Uterus (tissue), 4 donors: ENCODE data around the gene INO80E. TPM values are rescaled to one million over a fixed set of nuclear protein-coding genes. Genes with fewer than 3 reads are reported as not detected.

Experiments
- DNase-seq, 2 donors: peaks; one replicate each; pipeline ENCODE4 v3.0.0-alpha.2; 2019 to 2020
- H3K27ac ChIP-seq, 2 donors: fragments of 200-600 bp; sonication (generic); 1 replicate in 1 of 2; 2 replicates in 1 of 2; pipeline ENCODE4 v1.5.1; 2016 to 2018
- H3K27me3 ChIP-seq, 2 donors: fragments of 200-600 bp; sonication (generic); one replicate each; pipeline ENCODE4 v1.5.1; 2018 to 2019; ENCODE audit warnings: control low read depth in 1 of 2
- H3K36me3 ChIP-seq, 2 donors: fragments of 200-600 bp; sonication (generic); one replicate each; pipeline ENCODE4 v1.5.1; 2019; ENCODE audit warnings: control low read depth in 1 of 2
- H3K4me1 ChIP-seq, 2 donors: fragments of 200-600 bp; sonication (generic); one replicate each; pipeline ENCODE4 v1.5.1; 2018 to 2019; ENCODE audit warnings: control low read depth in 1 of 2
- H3K4me3 ChIP-seq, 2 donors: fragments of 200-600 bp; sonication (generic); 1 replicate in 1 of 2; 2 replicates in 1 of 2; pipeline ENCODE4 v1.5.1; 2018 to 2019; ENCODE audit warnings: mild to moderate bottlenecking in 1 of 2
- H3K9me3 ChIP-seq, 2 donors: fragments of 200-600 bp; sonication (generic); one replicate each; pipeline ENCODE4 v1.5.1; 2019; ENCODE audit warnings: control low read depth in 1 of 2
- CTCF ChIP-seq, 4 experiments: fragments of 200-600 bp in 2 of 4; fragments of 450-650 bp in 2 of 4; sonication (generic) in 2 of 4; IDR thresholded peaks; one replicate each; pipeline ENCODE4 v1.5.1; 2016 to 2019; ENCODE audit warnings: antibody characterized with exemption in 4 of 4, mild to moderate bottlenecking in 2 of 4, moderate library complexity in 1 of 4
- POLR2A ChIP-seq, 2 donors: fragments of 450-650 bp; IDR thresholded peaks; one replicate each; pipeline ENCODE4 v1.6.1; 2016; ENCODE audit warnings: antibody characterized with exemption in 2 of 2, mild to moderate bottlenecking in 1 of 2, moderate library complexity in 1 of 2
- intact Hi-C: fragments of 100-400 bp; cut with DNase I; formaldehyde crosslinking; loops from one replicate; pipeline ENCODE4 v1.15.1; 2023; ENCODE audit warnings: low total_unique reads
- total RNA-seq, 4 donors: library from RNA; depleted of rRNA in 3 of 4; stranded (reverse); fragments of >200 nt in 3 of 4; gene quantifications; one replicate each; pipeline versions ENCODE4 v1.1.0 to v1.2.4, GENCODE V29; 2014 to 2023
- donor health status: DM: yes; HTN: yes; CAD: no.

INO80E gene
- total RNA-seq, 4 donors from 2014 or later = 4.1 to 714 (median 68.9) TPM

GRCh38 chr16:29982560-29983419 is 13.3 kb upstream of the INO80E start:
- TF ChIP-seq CTCF (IDR thresholded peaks at IDR 0.05) (no peak), POLR2A (IDR thresholded peaks at IDR 0.05) (no peak)

GRCh38 chr16:29983420-29984136 is 12.5 kb upstream of the INO80E start:
- H3K9me3 ChIP-seq = no peaks in the 10 kb centered on the region
- H3K4me3 ChIP-seq = no peak overlapping the region
- no peaks in the 10 kb centered on the region for H3K36me3 ChIP-seq
- no peak for TF ChIP-seq CTCF (IDR thresholded peaks at IDR 0.05)
- no peak for TF ChIP-seq POLR2A (IDR thresholded peaks at IDR 0.05)
- DNase-seq = no peak
- H3K4me1 ChIP-seq = no peaks in the 10 kb centered on the region
- no peak overlapping the region for H3K27ac ChIP-seq
- intact Hi-C loops = no loop called here
- H3K27me3 ChIP-seq = no peaks in the 10 kb centered on the region

More at GRCh38 chr16:29982560-29983419, 13.3 kb upstream of the INO80E start:
- no peak for DNase-seq
- Histone ChIP-seq H3K27ac (no peak overlapping the region), H3K27me3 (no peaks in the 10 kb centered on the region), H3K4me3 (no peak overlapping the region), H3K4me1 (no peaks in the 10 kb centered on the region), H3K36me3 (no peaks in the 10 kb centered on the region), H3K9me3 (no peaks in the 10 kb centered on the region)
- intact Hi-C loops = no loop called here

- intact Hi-C loops = no loop called here
- H3K4me3 ChIP-seq = no peak overlapping the region
- no peaks in the 10 kb centered on the region for H3K9me3 ChIP-seq
- H3K27me3 ChIP-seq = no peaks in the 10 kb centered on the region
- no peak overlapping the region for H3K27ac ChIP-seq
- H3K36me3 ChIP-seq = no peaks in the 10 kb centered on the region
- H3K4me1 ChIP-seq = no peaks in the 10 kb centered on the region
- TF ChIP-seq POLR2A (IDR thresholded peaks at IDR 0.05) = no peak
- no peak for TF ChIP-seq CTCF (IDR thresholded peaks at IDR 0.05)
- no peak for DNase-seq
These were observed 11.8 kb upstream of the INO80E start for GRCh38 chr16:29984137-29984763.

DNA sequence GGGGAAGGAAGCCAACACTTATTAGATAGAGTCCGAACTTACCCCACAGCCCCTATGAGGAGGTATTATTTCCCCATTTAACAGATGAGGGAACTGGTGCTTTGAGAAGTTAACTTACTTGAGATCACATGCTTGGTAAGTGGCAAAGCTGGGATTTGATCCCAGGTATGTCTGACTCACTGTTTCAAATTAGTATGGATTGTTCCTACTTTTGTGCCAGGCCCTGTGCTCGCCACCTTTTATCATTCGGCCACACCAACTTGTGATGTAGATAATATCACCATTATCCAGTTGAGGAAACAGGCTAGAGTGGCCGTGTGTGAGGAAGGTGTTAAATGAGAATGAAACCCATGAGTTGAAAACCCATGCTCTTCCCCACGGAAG is 11.3 kb upstream of the INO80E start:
- TF ChIP-seq CTCF (IDR thresholded peaks at IDR 0.05) = no peak
- TF ChIP-seq POLR2A (IDR thresholded peaks at IDR 0.05) = no peak
- Histone ChIP-seq H3K27me3 (no peaks in the 10 kb centered on the region), H3K4me1 (no peaks in the 10 kb centered on the region), H3K4me3 (no peak overlapping the region), H3K9me3 (no peaks in the 10 kb centered on the region), H3K36me3 (no peaks in the 10 kb centered on the region), H3K27ac (no peak overlapping the region)
- intact Hi-C loops = no loop called here
- no peak for DNase-seq
